HFFc6 (cell line): ENCODE measurements around the gene KCNE1. TPM values are rescaled to one million over a fixed set of nuclear protein-coding genes. Genes with fewer than 3 reads are reported as not detected.
A peak's percentile ranks its signal among the peaks of the same experiment; 100 is the strongest.

ENCODE experiments used
- DNase-seq: peaks from one replicate; pipeline ENCODE4 v3.0.0-alpha.2; 2018
- H3K27ac Mint-ChIP-seq: 2 replicates; pipeline ENCODE4 v1.8.0; 2020; ENCODE audit warnings: mild to moderate bottlenecking, mixed read lengths
- H3K27me3 Mint-ChIP-seq: 2 replicates; pipeline ENCODE4 v1.8.0; 2021; ENCODE audit warnings: mild to moderate bottlenecking, moderate library complexity, mixed read lengths; ENCODE audit not compliant: insufficient read depth
- H3K36me3 Mint-ChIP-seq: 2 replicates; pipeline ENCODE4 v1.8.0; 2021; ENCODE audit warnings: low read depth, mixed read lengths
- H3K4me1 Mint-ChIP-seq: 2 replicates; pipeline ENCODE4 v1.8.0; 2020; ENCODE audit warnings: low read depth, mixed read lengths
- H3K4me3 Mint-ChIP-seq: 2 replicates; pipeline ENCODE4 v1.8.0; 2020; ENCODE audit warnings: mild to moderate bottlenecking, moderate library complexity, mixed read lengths
- H3K9me3 Mint-ChIP-seq: 2 replicates; pipeline ENCODE4 v1.8.0; 2020; ENCODE audit warnings: mild to moderate bottlenecking, mixed read lengths
- long read RNA-seq: library from polyadenylated mRNA; unstranded; transcript quantifications from one replicate; pipeline ENCODE4 v2.0.0, GENCODE V29; 2019
- total RNA-seq, 6 experiments: library from RNA; stranded (reverse); fragmentation: NEBNext Ultra II Directional; extraction: Animal tissue kit (Norgen Biotek cat#: 25700); gene quantifications; 2 replicates in 1 of 6; 3 replicates in 5 of 6; pipeline ENCODE4 v1.2.3, GENCODE V29; 2021
- TF ChIP-seq, protein P1 (sequence below): fragments of 200-600 bp; sonication (generic); IDR thresholded peaks from 2 replicates; pipeline ENCODE4 v1.5.0; 2021; ENCODE audit warnings: antibody characterized with exemption, mild to moderate bottlenecking

The KCNE1 gene
- total RNA-seq = 1 to 10 TPM in 1 of 6 experiments, under 1 TPM in 5; 0.71 to 1.3 (median 0.85) TPM
- long read RNA-seq = 0 reads

DNA sequence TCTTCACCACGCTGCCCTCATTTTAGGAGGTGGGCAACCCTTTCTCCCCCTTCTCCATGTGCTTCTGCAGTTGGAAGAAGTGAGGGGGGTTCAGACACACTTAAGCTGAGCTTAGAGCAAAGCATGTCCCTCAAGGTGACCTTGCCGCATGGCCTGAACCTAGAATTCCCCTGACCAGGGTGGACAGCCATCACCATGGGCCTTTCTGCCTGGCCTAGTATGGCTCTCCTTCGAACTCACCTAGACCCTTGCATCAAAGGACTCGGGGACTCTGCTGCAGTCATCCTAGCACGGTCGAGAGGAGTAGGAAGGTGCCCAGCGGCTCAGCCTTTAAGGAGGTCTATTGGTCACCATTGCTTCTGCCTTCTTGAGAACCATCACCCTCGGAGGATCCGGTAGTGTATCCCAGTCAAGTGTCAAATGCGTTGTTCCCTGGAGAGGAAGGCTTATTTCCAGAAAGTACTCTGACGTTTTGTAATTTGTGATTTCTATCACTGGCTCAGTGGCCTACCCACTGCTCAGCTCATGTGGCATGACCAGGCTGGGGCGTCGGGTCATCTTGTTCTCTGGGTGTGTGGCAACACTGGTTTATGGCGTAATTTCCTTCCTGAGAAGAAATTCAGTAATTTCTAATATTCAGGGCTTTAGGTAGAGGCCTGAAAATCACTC is at the start of gene KCNE1:
KCNE1 (minus strand) TSS at position 424 of the 669 bp plus-strand sequence. CDS start 62,576 bp downstream, outside the sequence.
- DNase-seq = no peak

DNA sequence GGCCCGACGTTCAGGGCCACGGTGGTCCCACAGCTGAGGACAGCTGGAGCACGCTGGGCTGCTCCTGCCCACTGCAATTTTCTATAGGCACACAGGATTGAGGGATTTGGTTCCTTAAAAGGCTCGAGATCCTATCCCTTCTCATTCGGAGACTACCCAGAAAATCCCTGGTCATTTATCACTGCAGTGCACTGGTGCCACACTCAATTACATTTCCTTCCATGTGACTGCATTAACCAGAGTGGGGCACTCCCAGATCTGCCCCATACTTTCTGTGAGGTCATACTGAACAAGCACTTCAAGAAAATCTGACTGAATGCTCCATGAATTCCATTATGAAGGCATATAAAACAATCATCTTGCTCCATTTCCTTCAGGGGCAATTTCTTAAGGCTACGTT is 49.8 kb upstream of the KCNE1 start:
- H3K9me3 Mint-ChIP-seq = no peaks in the 10 kb centered on the region
- no peaks in the 10 kb centered on the region for H3K4me1 Mint-ChIP-seq
- peaks cover 2% of the 10 kb centered on the region; the same call in 1 of the 2 replicates for H3K27me3 Mint-ChIP-seq
- no peaks in the 10 kb centered on the region for H3K36me3 Mint-ChIP-seq
- H3K4me3 Mint-ChIP-seq = no peak overlapping the region
- H3K27ac Mint-ChIP-seq = no peak overlapping the region
- no peak for DNase-seq
- TF ChIP-seq, protein P1, sequence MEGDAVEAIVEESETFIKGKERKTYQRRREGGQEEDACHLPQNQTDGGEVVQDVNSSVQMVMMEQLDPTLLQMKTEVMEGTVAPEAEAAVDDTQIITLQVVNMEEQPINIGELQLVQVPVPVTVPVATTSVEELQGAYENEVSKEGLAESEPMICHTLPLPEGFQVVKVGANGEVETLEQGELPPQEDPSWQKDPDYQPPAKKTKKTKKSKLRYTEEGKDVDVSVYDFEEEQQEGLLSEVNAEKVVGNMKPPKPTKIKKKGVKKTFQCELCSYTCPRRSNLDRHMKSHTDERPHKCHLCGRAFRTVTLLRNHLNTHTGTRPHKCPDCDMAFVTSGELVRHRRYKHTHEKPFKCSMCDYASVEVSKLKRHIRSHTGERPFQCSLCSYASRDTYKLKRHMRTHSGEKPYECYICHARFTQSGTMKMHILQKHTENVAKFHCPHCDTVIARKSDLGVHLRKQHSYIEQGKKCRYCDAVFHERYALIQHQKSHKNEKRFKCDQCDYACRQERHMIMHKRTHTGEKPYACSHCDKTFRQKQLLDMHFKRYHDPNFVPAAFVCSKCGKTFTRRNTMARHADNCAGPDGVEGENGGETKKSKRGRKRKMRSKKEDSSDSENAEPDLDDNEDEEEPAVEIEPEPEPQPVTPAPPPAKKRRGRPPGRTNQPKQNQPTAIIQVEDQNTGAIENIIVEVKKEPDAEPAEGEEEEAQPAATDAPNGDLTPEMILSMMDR = no peak

More for the DNA sequence above, at the start of gene KCNE1:
- TF ChIP-seq, protein P1 = no peak
- Mint-ChIP-seq H3K9me3 (no peaks in the 10 kb centered on the region), H3K27me3 (peaks cover 5% of the 10 kb centered on the region), H3K4me3 (no peak within 1 kb of the TSS), H3K36me3 (peaks cover 5% of the 10 kb centered on the region; the same call in 1 of the 2 replicates), H3K27ac (peak within 1 kb of the TSS; percentile 29; the same call in 1 of the 2 replicates), H3K4me1 (peaks cover 7% of the 10 kb centered on the region; the same call in 1 of the 2 replicates)

DNA sequence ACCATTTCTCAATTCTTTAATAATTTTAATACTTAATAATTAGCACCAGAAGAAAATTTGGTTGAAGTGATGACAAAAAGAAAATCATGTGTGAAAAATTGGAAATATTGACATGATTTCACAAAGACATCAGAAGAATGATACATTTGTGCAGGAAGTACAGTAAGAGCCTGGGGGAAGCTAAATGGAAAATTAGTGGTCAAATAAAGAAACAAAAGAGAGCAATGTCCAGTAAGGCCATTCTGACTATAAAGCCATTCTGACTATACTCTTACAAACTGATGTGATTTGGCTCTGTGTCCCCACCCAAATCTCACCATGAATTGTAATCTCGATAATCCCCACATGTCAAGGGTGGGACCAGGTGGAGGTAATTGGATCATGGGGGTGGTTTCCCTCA is 48.6 kb upstream of the KCNE1 start:
- no peak for DNase-seq
- H3K27me3 Mint-ChIP-seq = no peaks in the 10 kb centered on the region; the same call in 1 of the 2 replicates

DNA sequence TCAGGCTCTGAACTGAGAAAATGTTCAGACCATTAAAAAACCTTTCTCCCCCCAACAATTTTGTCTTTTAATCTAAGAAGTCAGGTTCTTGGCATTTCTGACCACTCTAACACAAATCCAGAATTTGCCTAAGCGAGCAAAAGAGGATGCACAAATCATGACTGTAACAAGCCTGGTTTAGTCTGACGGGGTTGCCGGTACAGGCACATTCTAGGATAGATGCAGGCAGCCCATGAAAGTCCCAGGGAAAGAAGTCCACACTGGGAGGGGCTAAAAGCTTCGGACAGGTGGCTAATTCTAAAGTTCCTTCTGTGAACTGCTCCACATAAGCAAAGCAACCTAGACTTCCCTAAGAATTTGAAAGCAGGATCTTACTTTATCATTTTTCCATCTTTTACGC is 48.0 kb upstream of the KCNE1 start:
- no peak overlapping the region for H3K27ac Mint-ChIP-seq
- peaks cover 2% of the 10 kb centered on the region for H3K9me3 Mint-ChIP-seq
- H3K36me3 Mint-ChIP-seq = peaks cover 3% of the 10 kb centered on the region
- no peak for DNase-seq
- no peaks in the 10 kb centered on the region; the same call in 1 of the 2 replicates for H3K27me3 Mint-ChIP-seq
- TF ChIP-seq, protein P1 = no peak
- no peak overlapping the region for H3K4me3 Mint-ChIP-seq
- H3K4me1 Mint-ChIP-seq = no peaks in the 10 kb centered on the region

More for the DNA sequence above, 48.6 kb upstream of the KCNE1 start:
- Mint-ChIP-seq H3K27ac (no peak overlapping the region), H3K9me3 (no peaks in the 10 kb centered on the region), H3K4me1 (no peaks in the 10 kb centered on the region), H3K4me3 (no peak overlapping the region), H3K36me3 (no peaks in the 10 kb centered on the region)
- TF ChIP-seq, protein P1 = no peak

DNA sequence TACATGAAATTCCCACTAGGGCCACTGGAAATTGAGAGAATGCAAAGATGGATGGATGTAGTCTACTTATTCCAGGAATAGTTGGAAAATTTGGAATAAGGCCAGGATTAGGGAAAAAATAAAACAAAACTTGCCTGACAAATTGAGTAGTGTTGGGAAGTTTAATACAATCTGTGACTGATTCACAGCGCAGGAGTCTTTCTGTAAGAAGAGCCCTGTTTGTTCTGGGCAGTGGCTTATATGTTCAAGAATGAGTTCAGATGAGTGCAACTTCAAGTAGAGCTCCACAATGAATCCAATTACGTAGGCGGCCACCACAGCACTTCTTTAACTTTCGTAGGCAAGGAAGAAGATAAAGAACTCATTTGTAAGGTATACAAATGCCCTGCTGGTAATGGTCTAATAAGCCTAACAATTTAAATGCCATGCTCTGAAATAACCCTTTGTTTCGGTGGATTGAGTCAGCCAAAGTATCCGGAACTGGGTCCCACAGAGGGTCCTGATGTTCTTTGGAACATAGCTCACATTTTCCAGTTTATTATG is 47.1 kb upstream of the KCNE1 start:
- no peak overlapping the region for H3K4me3 Mint-ChIP-seq
- DNase-seq = no peak
- peaks cover 12% of the 10 kb centered on the region for H3K36me3 Mint-ChIP-seq
- H3K27me3 Mint-ChIP-seq = no peaks in the 10 kb centered on the region
- peaks cover 11% of the 10 kb centered on the region for H3K9me3 Mint-ChIP-seq
- H3K27ac Mint-ChIP-seq = no peak overlapping the region
- TF ChIP-seq, protein P1 = no peak
- H3K4me1 Mint-ChIP-seq = peaks cover 7% of the 10 kb centered on the region
